B cell (primary cell): ENCODE results near the gene DIS3. TPM values are rescaled to one million over a fixed set of nuclear protein-coding genes. Genes with fewer than 3 reads are reported as not detected.

ENCODE experiments used
- ATAC-seq: fragments of 200-7000 bp; cut with Tn5 transposase; one replicate; pipeline ENCODE4 v1.10.0; 2021; ENCODE audit warnings: low read depth, mild to moderate bottlenecking, moderate number of reproducible peaks, moderate library complexity
- CTCF ChIA-PET: fragments of 350-600 bp; sonication (Branson Sonifier 250); formaldehyde crosslinking; loops from one replicate; lab custom pipeline; 2021; ENCODE audit warnings: antibody characterized with exemption, inconsistent platforms; lab: Charles Lee
- POLR2A ChIA-PET: fragments of 350-600 bp; sonication (Branson Sonifier 250); formaldehyde crosslinking; loops from one replicate; lab custom pipeline; 2021; ENCODE audit warnings: antibody characterized with exemption; lab: Charles Lee
- DNase-seq: peaks from one replicate; pipeline ENCODE4 v3.0.0; 2013
- H2AFZ ChIP-seq: 2 replicates; pipeline ENCODE4 v1.6.1; 2012; ENCODE audit warnings: mild to moderate bottlenecking, low read depth, low read length; ENCODE audit not compliant: insufficient read depth, poor library complexity, severe bottlenecking
- H3K27ac ChIP-seq, 2 donors: 1 replicate in 1 of 2; 2 replicates in 1 of 2; pipeline ENCODE4 v1.5.1; 2012 to 2013; ENCODE audit warnings: low read length in 2 of 2, mild to moderate bottlenecking in 2 of 2, moderate library complexity in 1 of 2
- H3K27me3 ChIP-seq, 4 experiments: fragments of 200-600 bp in 1 of 4; sonication (generic) in 1 of 4; replicated peaks in 1 of 4; 1 replicate in 2 of 4; 2 replicates in 2 of 4; pipeline versions ENCODE4 v1.6.1 to v1.7.0; 2013 to 2016; ENCODE audit warnings: low read length in 3 of 4, mild to moderate bottlenecking in 2 of 4, mixed read lengths in 1 of 4, moderate library complexity in 1 of 4; ENCODE audit not compliant: insufficient read depth in 4 of 4, control insufficient read depth in 3 of 4; ENCODE audit errors: control extremely low read depth in 1 of 4
- H3K36me3 ChIP-seq, 2 experiments: replicated peaks in 1 of 2; 1 replicate in 1 of 2; 2 replicates in 1 of 2; pipeline versions ENCODE4 v1.6.1 to v1.7.1; 2013; ENCODE audit warnings: low read length in 1 of 2; ENCODE audit not compliant: insufficient read depth in 2 of 2, control insufficient read depth in 1 of 2; ENCODE audit errors: control extremely low read depth in 1 of 2, extremely low read depth in 1 of 2
- H3K4me1 ChIP-seq, 2 donors: fragments of 200-600 bp in 1 of 2; sonication (generic) in 1 of 2; 1 replicate in 1 of 2; 2 replicates in 1 of 2; pipeline versions ENCODE4 v1.5.1 to v1.6.1; 2013 to 2017; ENCODE audit warnings: low read length in 2 of 2; ENCODE audit not compliant: control insufficient read depth in 2 of 2, insufficient read depth in 2 of 2
- H3K4me2 ChIP-seq: replicated peaks from 2 replicates; pipeline ENCODE3; 2012; ENCODE audit warnings: mild to moderate bottlenecking, low read depth, low read length; ENCODE audit not compliant: poor library complexity, severe bottlenecking
- H3K4me3 ChIP-seq, 5 experiments: fragments of 200-600 bp in 1 of 5; sonication (generic) in 1 of 5; 1 replicate in 3 of 5; 2 replicates in 2 of 5; pipeline versions ENCODE4 v1.5.1 to v1.7.0; 2011 to 2016; ENCODE audit warnings: low read length in 4 of 5, mild to moderate bottlenecking in 4 of 5, low read depth in 2 of 5, control low read depth in 1 of 5, moderate library complexity in 1 of 5; ENCODE audit not compliant: insufficient read depth in 1 of 5; ENCODE audit errors: control extremely low read depth in 1 of 5, extremely low read depth in 1 of 5
- H3K79me2 ChIP-seq: fragments of 200-600 bp; sonication (generic); one replicate; pipeline ENCODE4 v1.6.0; 2016; ENCODE audit warnings: low read length; ENCODE audit not compliant: control insufficient read depth, insufficient read depth
- H3K9ac ChIP-seq: fragments of 200-600 bp; sonication (generic); 2 replicates; pipeline ENCODE4 v1.6.1; 2017; ENCODE audit warnings: mild to moderate bottlenecking, low read length, moderate library complexity
- H3K9me3 ChIP-seq, 3 donors: one replicate each; pipeline versions ENCODE4 v1.6.1 to v1.7.1; 2013; ENCODE audit warnings: low read length in 2 of 3; ENCODE audit not compliant: control insufficient read depth in 2 of 3, insufficient read depth in 1 of 3; ENCODE audit errors: control extremely low read depth in 1 of 3
- H4K20me1 ChIP-seq: 2 replicates; pipeline ENCODE4 v1.6.0; 2012; ENCODE audit warnings: mild to moderate bottlenecking, low read length; ENCODE audit not compliant: insufficient read depth, control insufficient read depth, poor library complexity, severe bottlenecking
- H3K27ac Mint-ChIP-seq: one replicate; pipeline ENCODE4 v1.8.0; 2021; ENCODE audit warnings: mixed read lengths
- H3K27me3 Mint-ChIP-seq: one replicate; pipeline ENCODE4 v1.8.0; 2021; ENCODE audit warnings: mixed read lengths
- H3K4me1 Mint-ChIP-seq: one replicate; pipeline ENCODE4 v1.8.0; 2021; ENCODE audit warnings: mixed read lengths
- H3K4me3 Mint-ChIP-seq: one replicate; pipeline ENCODE4 v1.8.0; 2021; ENCODE audit warnings: mixed read lengths
- H3K9me3 Mint-ChIP-seq: one replicate; pipeline ENCODE4 v1.8.0; 2022; ENCODE audit warnings: mixed read lengths; ENCODE audit not compliant: insufficient read depth
- EZH2 ChIP-seq: IDR thresholded peaks from 2 replicates; pipeline ENCODE4 v1.6.1; 2012; ENCODE audit warnings: borderline replicate concordance, low read depth, mild to moderate bottlenecking, moderate library complexity, low read length; ENCODE audit not compliant: insufficient read depth, poor library complexity, severe bottlenecking
- WGBS: methylation state at CpG from one replicate; pipeline ENCODE4 v1.1.5; 2013; ENCODE audit warnings: missing lambda C conversion rate; ENCODE audit not compliant: insufficient coverage; 5-methylcytosine and 5-hydroxymethylcytosine counted together
- intact Hi-C: fragments of 100-400 bp; cut with micrococcal nuclease; formaldehyde crosslinking; loops from one replicate; pipeline ENCODE4 v1.10.0; 2022
- polyA plus RNA-seq: library from polyadenylated mRNA; depleted of rRNA; stranded (reverse); fragments of >200 nt; gene quantifications from 2 replicates; pipeline ENCODE4 v1.2.3, GENCODE V29; 2012
- total RNA-seq, 2 donors: library from RNA; stranded (reverse); fragments of 120-200 nt in 1 of 2; gene quantifications; 1 replicate in 1 of 2; 2 replicates in 1 of 2; pipeline versions ENCODE4 v1.2.3 to v1.2.4, GENCODE V29; 2013 to 2022
- TF ChIP-seq, protein P1 (sequence below): fragments of 200-600 bp; IDR thresholded peaks from one replicate; pipeline ENCODE4 v1.8.0; 2022; ENCODE audit warnings: antibody characterized with exemption, mild to moderate bottlenecking

The DIS3 gene
- total and polyA plus RNA-seq, 2 donors (not counting 1 experiment from before 2014, with no cell fraction given): 10.4 to 39.8 TPM

GRCh38 chr13:72757792-72758535 is 23.7 kb downstream of the DIS3 start:
- no peak for DNase-seq
- WGBS: no CpG with 5 or more reads among the region's 4 CpGs
- no peak for TF ChIP-seq EZH2
- TF ChIP-seq, protein P1, sequence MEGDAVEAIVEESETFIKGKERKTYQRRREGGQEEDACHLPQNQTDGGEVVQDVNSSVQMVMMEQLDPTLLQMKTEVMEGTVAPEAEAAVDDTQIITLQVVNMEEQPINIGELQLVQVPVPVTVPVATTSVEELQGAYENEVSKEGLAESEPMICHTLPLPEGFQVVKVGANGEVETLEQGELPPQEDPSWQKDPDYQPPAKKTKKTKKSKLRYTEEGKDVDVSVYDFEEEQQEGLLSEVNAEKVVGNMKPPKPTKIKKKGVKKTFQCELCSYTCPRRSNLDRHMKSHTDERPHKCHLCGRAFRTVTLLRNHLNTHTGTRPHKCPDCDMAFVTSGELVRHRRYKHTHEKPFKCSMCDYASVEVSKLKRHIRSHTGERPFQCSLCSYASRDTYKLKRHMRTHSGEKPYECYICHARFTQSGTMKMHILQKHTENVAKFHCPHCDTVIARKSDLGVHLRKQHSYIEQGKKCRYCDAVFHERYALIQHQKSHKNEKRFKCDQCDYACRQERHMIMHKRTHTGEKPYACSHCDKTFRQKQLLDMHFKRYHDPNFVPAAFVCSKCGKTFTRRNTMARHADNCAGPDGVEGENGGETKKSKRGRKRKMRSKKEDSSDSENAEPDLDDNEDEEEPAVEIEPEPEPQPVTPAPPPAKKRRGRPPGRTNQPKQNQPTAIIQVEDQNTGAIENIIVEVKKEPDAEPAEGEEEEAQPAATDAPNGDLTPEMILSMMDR: no peak
- no peaks in the 10 kb centered on the region for H3K9me3 ChIP-seq
- no peak overlapping the region for H3K27ac Mint-ChIP-seq
- no peak overlapping the region for H3K4me2 ChIP-seq
- H3K4me1 ChIP-seq: no peaks in the 10 kb centered on the region
- no peaks in the 10 kb centered on the region for H3K27me3 ChIP-seq
- H3K4me1 Mint-ChIP-seq: peaks cover 5% of the 10 kb centered on the region
- H3K9ac ChIP-seq: no peak overlapping the region
- ChIA-PET CTCF (no interaction called here), POLR2A (no interaction called here)
- intact Hi-C loops: no loop called here
- H3K27me3 Mint-ChIP-seq: no peaks in the 10 kb centered on the region
- no peaks in the 10 kb centered on the region for H3K9me3 Mint-ChIP-seq
- no peak overlapping the region for H3K4me3 Mint-ChIP-seq
- H2AFZ ChIP-seq: no peak overlapping the region
- H3K79me2 ChIP-seq: no peaks in the 10 kb centered on the region
- H3K4me3 ChIP-seq: no peak overlapping the region
- H3K36me3 ChIP-seq: peaks cover 16 to 73% of the 10 kb centered on the region in 2 experiments
- H3K27ac ChIP-seq: no peak overlapping the region
- peaks cover 17% of the 10 kb centered on the region for H4K20me1 ChIP-seq
- ATAC-seq: no peak

- Mint-ChIP-seq H3K27me3 (no peaks in the 10 kb centered on the region), H3K4me1 (no peaks in the 10 kb centered on the region), H3K4me3 (no peak overlapping the region), H3K27ac (no peak overlapping the region), H3K9me3 (peaks cover 3% of the 10 kb centered on the region)
- TF ChIP-seq EZH2: no peak
- TF ChIP-seq, protein P1: no peak
- Histone ChIP-seq H3K9me3 (no peaks in the 10 kb centered on the region), H3K27me3 (no peaks in the 10 kb centered on the region), H3K9ac (no peak overlapping the region), H3K4me3 (no peak overlapping the region), H3K27ac (no peak overlapping the region), H4K20me1 (peaks cover 21% of the 10 kb centered on the region), H3K36me3 (peaks cover 9 to 58% of the 10 kb centered on the region in 2 experiments), H3K4me2 (no peak overlapping the region), H3K4me1 (no peaks in the 10 kb centered on the region), H2AFZ (no peak overlapping the region), H3K79me2 (peaks cover 6% of the 10 kb centered on the region)
- WGBS: 100% methylated on average over 4 of the region's 6 CpGs
- intact Hi-C loops: no loop called here
- no peak for ATAC-seq
- POLR2A ChIA-PET: no interaction called here
- DNase-seq: no peak
- CTCF ChIA-PET: no interaction called here
Observed at GRCh38 chr13:72754111-72754510, 27.6 kb downstream of the DIS3 start.
